ENCODE measurements around the gene SEMA4D.
A peak's percentile ranks its signal among the peaks of the same experiment; 100 is the strongest.
"Not testable (repeated sequence)": the region's sequence is repeated elsewhere in the genome, so short reads cannot be mapped to it uniquely, and the experiment has no call there.

SEMA4D gene

DNA sequence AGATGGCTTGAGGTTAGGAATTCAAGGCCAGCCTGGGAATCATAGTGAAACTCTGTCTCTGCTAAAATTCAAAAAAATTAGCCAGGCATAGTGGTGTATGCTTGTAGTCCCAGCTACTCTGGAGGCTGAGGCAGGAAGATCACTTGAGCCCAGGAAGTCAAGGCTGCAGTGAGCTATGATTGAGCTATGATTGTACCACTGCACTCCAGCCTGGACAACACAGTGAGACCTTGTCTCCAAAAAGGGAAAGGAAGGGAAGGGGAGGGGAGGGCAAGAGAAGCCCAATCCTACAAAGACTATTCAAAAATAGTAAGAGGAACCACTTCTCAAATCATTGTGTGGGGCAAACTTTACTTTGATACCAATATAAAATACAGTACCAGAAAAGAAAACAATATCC, 11.2 kb downstream of the SEMA4D start:
- no peak overlapping the region for H3K4me3 ChIP-seq (ENCODE audit: low read length)
- TF ChIP-seq ZNF274 (IDR thresholded peaks at IDR 0.05; ENCODE audit: low read depth, low read length): no peak

DNA sequence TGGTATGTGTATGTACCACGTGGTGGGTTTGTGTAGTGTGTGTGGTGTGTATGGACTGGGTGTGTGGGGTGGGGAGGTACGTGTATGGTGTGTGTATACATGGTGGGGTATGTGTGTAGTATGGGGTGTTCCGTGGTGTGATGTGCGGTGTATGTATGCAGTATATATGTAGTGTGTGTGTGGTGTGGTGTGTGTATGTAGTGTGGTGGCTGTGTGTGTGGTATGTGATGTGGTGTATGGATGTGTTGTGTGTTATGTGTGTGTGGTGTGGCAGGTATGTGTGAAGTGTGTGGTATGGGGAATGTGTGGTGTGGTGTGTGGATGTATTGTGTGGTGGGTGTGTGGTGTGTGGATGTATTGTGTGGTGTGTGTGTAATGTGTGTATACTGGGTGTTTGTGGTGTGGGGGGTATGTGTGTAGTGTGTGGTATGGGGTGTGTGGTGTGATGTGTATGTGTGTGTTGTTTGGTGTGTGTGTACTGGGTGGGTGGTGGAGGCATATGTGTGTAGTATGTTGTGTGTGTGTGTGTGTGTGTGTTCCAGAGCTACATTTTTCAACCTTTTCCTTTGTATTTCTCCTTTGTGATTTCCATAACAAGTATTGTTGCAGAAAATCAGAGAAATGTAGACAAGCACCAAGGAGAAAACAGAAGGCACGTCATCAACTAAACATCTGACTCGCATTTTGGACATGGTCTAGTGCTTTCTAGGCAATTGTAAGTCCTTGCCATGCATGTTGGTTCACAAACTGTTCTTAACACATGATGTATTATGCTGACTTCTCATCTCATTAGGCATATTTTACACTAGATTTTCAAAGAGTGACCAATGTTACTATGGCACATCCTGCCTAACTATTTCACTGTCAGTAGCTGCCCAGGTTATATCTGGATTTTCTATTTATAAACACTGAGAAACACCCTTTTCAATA, 13.2 kb downstream of the SEMA4D start:
- peak overlapping the region; percentile 74 for H3K4me3 ChIP-seq (ENCODE audit: low read length)
- no peak for TF ChIP-seq ZNF274 (IDR thresholded peaks at IDR 0.05; ENCODE audit: low read depth, low read length)

DNA sequence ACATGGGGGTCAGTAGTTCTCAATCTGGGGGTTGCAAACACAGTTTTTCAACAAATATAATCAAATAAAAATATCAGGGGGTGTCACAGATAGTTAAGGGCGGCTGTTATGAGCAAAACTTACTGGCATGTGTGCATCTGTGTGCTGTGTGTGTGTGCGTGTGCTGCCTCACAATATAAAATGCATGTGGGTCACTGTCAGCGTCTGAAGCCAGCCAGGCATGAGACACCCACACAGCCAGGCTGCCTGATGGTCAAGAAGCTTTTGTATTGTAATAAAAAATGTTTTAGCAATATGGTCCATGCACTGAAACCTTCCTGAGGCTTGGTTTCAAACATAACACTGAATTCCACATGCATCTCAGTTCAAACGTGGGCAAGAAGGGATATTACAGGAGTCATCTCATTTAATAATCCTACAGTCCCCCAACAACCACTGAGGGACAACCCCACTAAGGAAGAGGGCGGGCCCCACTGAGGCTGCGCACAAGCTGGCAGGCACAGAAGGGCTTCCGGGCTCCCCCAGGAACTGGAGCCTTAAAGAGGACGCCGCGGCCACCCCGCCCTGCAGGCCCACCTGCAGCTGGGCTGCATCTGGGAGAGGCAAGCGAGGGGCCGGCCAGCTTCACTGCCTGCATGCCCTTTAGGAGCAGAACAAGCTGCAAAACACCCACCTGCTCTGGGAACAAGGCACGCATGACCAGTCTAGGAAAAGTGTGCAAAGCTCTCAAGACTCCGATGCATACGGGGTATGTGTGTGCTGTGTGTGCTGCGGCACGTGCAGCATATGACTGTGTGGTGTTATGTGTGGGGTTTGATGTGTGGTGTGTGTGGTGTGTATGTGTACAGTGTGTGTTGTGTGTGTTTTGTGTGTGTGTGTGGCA, 14.1 kb downstream of the SEMA4D start:
- H3K4me3 ChIP-seq (ENCODE audit: low read length): peak overlapping the region; percentile 74
- no peak for TF ChIP-seq ZNF274 (IDR thresholded peaks at IDR 0.05; ENCODE audit: low read depth, low read length)

DNA sequence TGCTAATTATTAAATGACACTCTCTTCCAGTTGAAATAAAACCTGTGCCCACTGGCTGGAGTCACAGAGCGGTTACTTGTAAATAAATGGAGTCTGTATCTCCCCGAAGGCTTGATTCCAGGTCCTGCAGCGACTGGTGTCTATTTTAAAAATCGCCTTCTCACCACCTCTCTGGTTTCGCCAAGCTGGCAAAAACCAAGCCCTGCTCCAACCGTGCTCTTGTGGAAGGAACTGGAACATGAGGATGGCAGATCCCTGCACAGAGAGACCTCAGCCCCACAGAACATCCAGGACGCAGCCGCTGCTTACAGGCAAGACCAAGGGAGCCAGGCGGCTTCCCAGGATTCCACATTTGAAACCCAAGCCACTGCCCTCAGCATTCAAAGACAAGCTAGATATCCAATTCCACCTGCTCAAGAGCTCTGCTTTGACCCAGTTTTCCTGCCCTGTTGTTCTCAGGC, 15.0 kb downstream of the SEMA4D start:
- TF ChIP-seq ZNF274 (IDR thresholded peaks at IDR 0.05; ENCODE audit: low read depth, low read length): no peak

DNA sequence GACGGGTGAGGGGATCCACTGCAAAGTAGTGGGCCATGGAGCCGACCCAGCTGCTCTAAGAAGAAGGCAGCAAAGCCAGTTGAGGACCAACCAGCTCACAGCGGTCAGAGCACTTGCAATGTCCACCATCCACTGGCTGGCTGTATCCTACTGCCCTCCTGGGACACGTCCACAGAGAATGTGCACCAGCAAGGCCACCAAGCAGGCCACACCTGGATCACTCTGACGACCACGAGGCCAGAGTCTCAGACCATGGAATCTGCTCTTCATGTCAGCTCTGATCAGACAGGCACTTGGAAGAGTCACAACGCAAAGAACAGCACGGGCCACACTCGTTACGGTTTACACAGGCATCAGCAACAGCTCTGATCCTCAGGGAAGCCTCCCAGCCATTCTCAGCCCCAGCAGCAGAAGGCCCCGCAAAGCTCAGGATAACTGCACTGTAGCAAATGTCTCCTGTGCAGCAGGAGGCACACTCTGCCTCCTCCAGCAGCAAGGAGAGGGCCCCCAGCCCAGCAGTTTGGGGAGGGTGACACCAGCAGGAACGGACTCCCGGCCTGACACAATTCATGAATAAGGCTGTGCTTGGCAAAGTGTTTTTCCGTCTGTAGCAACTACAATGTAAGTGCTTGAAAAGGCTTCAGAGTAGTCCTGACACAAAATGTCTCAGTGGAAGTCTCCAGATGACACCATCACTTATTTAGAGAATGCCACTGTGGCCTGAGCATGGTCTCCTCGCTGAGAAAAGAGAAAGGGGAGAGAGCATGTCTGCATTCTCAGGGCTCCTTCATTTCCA, 15.7 kb downstream of the SEMA4D start:
- H3K4me3 ChIP-seq (ENCODE audit: low read length): no peak overlapping the region
- TF ChIP-seq ZNF274 (IDR thresholded peaks at IDR 0.05; ENCODE audit: low read depth, low read length): no peak

More for the DNA sequence above, 15.0 kb downstream of the SEMA4D start:
- no peak overlapping the region for H3K4me3 ChIP-seq (ENCODE audit: low read length)

DNA sequence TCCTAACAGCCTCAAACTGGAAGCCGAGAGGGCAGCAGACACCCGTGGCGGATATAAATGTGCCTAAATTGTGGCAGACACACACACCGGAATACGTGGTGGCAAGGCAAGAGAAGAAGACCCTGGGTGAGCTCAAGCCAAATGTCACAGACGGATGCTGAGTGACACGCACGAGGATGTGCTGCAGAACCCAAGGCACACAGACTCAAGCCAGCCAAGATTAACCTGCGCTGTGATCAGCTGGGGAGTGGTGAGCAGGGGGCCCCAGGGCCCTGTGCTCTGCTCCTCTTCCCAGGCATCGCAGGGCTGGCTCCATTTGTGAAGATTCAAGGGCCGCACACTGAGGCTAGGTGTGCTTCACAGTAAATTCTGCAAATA, 16.4 kb downstream of the SEMA4D start:
- TF ChIP-seq ZNF274 (IDR thresholded peaks at IDR 0.05; ENCODE audit: low read depth, low read length): no peak
- no peak overlapping the region for H3K4me3 ChIP-seq (ENCODE audit: low read length)

DNA sequence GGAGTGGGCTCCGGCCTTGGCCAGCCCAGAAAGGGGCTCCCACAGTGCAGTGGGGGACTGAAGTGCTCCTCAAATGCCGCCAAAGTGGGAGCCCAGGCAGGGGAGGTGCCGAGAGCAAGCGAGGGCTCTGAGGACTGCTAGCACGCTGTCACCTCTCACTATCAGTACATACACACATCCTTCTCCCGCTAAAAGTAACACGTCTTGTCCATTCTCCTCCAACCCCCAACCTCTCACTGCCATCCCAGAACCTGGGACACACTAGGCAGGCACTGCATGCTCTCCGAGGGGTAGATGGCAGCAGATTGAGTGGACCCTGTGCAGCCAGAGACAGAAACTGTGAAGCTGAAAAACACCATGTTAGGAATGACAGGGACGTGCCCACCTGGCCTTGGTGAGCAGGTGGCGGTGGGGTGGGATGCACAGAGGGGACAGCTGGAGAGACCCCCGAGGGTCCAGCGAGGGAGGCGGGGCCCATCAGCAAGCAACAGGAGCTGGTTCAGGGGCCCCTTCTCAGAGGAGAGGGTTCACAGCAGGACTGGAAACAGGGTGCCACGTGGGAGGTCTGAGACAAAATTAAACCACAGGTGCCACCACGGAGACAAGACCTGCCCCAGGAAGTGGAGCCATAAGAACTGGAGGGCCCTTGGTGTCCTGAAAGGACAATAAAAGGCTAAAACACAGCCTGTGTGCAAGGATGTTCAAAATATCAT, 16.9 kb downstream of the SEMA4D start:
- TF ChIP-seq ZNF274 (IDR thresholded peaks at IDR 0.05; ENCODE audit: low read depth, low read length): no peak
- H3K4me3 ChIP-seq (ENCODE audit: low read length): no peak overlapping the region

DNA sequence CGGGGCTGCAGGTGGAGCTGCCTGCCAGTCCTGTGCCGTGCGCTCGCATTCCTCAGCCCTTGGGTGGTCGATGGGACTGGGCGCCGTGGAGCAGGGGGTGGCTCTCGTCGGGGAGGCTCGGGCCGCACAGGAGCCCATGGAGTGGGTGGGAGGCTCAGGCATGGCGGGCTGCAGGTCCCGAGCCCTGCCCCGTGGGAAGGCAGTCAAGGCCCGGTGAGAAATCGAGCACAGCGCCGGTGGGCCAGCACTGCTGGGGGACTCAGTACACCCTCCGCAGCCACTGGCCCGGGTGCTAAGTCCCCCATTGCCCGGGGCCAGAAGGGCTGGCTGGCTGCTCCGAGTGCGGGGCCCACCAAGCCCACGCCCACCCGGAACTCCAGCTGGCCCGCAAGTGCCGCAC, 17.5 kb downstream of the SEMA4D start:
- H3K4me3 ChIP-seq (ENCODE audit: low read length): not testable (repeated sequence)

DNA sequence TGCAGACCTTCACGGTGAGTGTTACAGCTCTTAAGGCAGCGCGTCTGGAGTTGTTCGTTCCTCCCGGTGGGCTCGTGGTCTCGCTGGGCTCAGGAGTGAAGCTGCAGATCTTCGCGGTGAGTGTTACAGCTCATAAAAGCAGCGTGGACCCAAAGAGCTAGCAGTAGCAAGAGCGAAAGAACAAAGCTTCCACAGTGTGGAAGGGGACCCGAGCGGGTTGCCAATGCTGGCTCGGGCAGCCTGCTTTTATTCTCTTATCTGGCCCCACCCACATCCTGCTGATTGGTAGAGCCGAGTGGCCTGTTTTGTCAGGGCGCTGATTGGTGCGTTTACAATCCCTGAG, 18.3 kb downstream of the SEMA4D start:
- not testable (repeated sequence) for H3K4me3 ChIP-seq (ENCODE audit: low read length)

DNA sequence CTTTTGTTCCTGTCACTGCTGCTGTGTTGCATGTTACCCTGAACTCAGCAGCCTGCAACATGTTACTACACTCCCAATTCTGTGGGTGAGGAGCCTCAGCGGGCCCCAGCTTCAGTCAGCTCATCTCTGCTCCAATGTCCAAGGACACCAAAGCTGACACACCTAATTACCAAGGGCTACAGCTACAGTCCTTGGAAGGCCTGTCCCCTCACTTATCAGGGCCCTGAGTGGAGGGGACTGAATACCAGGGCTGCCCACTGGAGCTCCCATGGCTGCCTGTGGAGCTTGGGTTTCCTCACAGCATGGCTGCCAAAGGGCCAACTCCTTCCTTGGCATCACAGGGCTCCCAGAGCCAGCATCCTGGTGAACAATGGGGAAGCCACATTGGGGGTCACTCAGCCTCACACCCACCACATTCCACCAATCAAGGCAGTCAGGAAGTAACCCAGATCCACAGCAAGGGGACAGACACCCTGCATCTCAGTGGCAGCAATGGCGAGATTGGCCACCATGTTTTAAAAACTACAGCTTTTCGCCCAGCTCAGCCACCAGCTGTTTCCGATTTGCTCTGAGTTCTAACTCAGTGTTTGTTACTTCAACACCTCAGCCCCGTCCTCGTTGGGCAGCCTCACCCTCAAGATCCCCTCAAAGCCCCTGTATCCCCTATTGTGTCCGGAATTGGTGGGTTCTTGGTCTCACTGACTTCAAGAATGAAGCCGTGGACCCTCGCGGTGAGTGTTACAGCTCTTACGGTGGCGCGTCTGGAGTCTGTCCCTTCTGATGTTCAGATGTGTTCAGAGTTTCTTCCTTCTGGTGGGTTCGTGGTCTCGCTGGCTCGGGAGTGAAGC, 18.9 kb downstream of the SEMA4D start:
- no peak for TF ChIP-seq ZNF274 (IDR thresholded peaks at IDR 0.05; ENCODE audit: low read depth, low read length)
- H3K4me3 ChIP-seq (ENCODE audit: low read length): no peak overlapping the region

DNA sequence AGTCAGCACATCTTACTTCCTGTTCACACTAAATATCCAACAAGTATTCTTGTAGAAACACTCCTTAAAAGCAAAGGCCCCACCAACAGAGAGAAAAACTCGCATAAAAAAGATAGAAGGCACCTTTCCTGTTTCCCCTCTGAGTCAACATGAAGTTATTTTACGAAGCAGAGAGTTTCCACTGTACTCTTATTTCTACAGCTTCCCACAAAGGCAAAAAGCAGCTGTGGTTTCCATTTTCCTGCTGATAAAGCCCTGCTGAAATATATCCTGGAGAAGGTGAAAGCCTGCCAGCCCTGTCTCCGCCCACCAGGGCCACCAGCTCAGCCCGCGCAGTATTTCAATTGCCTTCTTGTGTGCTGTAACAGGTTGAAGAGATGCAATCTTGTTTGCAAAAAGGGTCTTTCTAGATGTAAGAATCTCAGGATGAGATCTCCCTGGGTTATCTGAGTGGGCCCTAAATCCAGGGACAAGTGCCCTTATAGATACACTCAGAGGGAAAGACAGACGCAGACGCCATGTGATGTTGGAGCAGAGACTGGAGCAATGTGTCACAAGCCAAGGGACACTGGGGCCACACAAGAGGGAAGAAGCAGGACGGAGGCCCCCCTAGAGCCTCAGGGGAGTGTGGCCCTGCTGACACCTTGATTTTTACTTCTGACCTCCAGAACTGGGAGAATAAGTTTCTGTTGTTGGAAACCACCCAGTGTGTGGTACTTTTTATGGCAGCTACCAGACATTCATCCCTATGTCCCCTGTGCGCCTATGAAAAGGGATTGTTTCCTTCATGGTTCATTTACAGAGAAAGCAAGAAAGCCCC, 19.9 kb downstream of the SEMA4D start:
- TF ChIP-seq ZNF274 (IDR thresholded peaks at IDR 0.05; ENCODE audit: low read depth, low read length): no peak
- H3K4me3 ChIP-seq (ENCODE audit: low read length): no peak overlapping the region; the same call in 1 of the 2 replicates

DNA sequence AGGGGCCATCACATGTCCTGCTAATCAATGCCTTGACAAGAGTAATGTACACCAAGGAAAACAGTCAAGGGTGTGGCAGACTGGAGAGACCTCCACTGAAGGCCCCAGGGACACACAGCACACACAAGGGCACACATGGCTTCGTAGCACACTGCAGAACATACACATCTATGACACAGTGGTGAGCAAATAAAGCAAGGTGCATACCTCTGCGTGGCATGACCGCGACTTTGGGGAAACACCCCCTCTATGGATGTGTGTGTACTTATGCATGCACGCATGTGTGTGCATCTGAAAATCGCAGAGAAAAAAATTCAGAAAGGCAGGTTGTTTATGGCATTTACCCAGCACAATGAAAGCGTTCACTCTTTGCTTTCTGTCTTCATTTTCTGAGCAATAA, 20.5 kb downstream of the SEMA4D start:
- no peak overlapping the region for H3K4me3 ChIP-seq (ENCODE audit: low read length)
- no peak for TF ChIP-seq ZNF274 (IDR thresholded peaks at IDR 0.05; ENCODE audit: low read depth, low read length)
